Measurements from ENCODE around the gene CFHR3.
"Not testable (repeated sequence)": the region's sequence is repeated elsewhere in the genome, so short reads cannot be mapped to it uniquely, and the experiment has no call there.

DNA sequence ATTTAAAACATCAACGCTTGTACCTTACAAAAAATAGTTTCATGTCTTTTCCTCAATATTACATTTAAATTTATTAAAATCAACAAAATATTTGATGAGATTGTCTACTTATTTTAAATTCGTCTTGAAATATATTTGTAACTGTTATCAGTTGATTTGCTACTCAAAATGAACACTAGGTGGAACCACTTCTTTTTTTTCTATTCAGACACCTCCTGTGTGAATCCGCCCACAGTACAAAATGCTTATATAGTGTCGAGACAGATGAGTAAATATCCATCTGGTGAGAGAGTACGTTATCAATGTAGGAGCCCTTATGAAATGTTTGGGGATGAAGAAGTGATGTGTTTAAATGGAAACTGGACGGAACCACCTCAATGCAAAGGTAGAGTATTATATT is 31.4 kb upstream of the CFHR3 start:
- TF ChIP-seq, protein P1, sequence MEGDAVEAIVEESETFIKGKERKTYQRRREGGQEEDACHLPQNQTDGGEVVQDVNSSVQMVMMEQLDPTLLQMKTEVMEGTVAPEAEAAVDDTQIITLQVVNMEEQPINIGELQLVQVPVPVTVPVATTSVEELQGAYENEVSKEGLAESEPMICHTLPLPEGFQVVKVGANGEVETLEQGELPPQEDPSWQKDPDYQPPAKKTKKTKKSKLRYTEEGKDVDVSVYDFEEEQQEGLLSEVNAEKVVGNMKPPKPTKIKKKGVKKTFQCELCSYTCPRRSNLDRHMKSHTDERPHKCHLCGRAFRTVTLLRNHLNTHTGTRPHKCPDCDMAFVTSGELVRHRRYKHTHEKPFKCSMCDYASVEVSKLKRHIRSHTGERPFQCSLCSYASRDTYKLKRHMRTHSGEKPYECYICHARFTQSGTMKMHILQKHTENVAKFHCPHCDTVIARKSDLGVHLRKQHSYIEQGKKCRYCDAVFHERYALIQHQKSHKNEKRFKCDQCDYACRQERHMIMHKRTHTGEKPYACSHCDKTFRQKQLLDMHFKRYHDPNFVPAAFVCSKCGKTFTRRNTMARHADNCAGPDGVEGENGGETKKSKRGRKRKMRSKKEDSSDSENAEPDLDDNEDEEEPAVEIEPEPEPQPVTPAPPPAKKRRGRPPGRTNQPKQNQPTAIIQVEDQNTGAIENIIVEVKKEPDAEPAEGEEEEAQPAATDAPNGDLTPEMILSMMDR (IDR thresholded peaks at IDR 0.05) = peak; percentile 44
- TF ChIP-seq, protein P2, sequence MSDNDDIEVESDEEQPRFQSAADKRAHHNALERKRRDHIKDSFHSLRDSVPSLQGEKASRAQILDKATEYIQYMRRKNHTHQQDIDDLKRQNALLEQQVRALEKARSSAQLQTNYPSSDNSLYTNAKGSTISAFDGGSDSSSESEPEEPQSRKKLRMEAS (IDR thresholded peaks at IDR 0.05) = not testable (repeated sequence)
- TF ChIP-seq ESRRA (IDR thresholded peaks at IDR 0.05; ENCODE audit: borderline replicate concordance, low read length); POLR2A (IDR thresholded peaks at IDR 0.05; ENCODE audit: low read length); RFX5 (IDR thresholded peaks at IDR 0.05); ZFP36 (IDR thresholded peaks at IDR 0.05; ENCODE audit: borderline replicate concordance, partially characterized antibody); RCOR1 (IDR thresholded peaks at IDR 0.05; ENCODE audit: low read depth, low read length); EP300 (IDR thresholded peaks at IDR 0.05): not testable (repeated sequence)
- TF ChIP-seq, protein P3, sequence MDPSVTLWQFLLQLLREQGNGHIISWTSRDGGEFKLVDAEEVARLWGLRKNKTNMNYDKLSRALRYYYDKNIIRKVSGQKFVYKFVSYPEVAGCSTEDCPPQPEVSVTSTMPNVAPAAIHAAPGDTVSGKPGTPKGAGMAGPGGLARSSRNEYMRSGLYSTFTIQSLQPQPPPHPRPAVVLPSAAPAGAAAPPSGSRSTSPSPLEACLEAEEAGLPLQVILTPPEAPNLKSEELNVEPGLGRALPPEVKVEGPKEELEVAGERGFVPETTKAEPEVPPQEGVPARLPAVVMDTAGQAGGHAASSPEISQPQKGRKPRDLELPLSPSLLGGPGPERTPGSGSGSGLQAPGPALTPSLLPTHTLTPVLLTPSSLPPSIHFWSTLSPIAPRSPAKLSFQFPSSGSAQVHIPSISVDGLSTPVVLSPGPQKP (IDR thresholded peaks at IDR 0.05; ENCODE audit: low read depth, low read length) = not testable (repeated sequence)
